Psoas muscle (tissue), 8 donors: ENCODE data around the gene SMCR8. TPM values are rescaled to one million over a fixed set of nuclear protein-coding genes. Genes with fewer than 3 reads are reported as not detected.
A peak's percentile ranks its signal among the peaks of the same experiment; 100 is the strongest.

Source experiments
- ATAC-seq, 4 donors: fragments of 200-7000 bp; cut with Tn5 transposase; one replicate each; pipeline ENCODE4 v1.9.1; 2020; ENCODE audit warnings: moderate library complexity in 3 of 4, mild to moderate bottlenecking in 2 of 4
- DNase-seq, 2 donors: peaks; one replicate each; pipeline ENCODE4 v3.0.0-alpha.2; 2020
- H3K27ac ChIP-seq: fragments of 200-600 bp; one replicate; pipeline ENCODE4 v1.8.0; 2022
- H3K27me3 ChIP-seq, 3 donors: fragments of 200-600 bp in 1 of 3; one replicate each; pipeline versions ENCODE4 v1.6.1 to v1.8.0; 2013 to 2022; ENCODE audit warnings: low read length in 2 of 3, mild to moderate bottlenecking in 2 of 3, moderate library complexity in 1 of 3; ENCODE audit not compliant: insufficient read depth in 3 of 3
- H3K36me3 ChIP-seq, 2 donors: fragments of 200-600 bp in 1 of 2; one replicate each; pipeline versions ENCODE4 v1.6.1 to v1.8.0; 2013 to 2022; ENCODE audit warnings: low read depth in 1 of 2, mild to moderate bottlenecking in 1 of 2, moderate library complexity in 1 of 2; ENCODE audit not compliant: insufficient read depth in 1 of 2
- H3K4me1 ChIP-seq: fragments of 200-600 bp; one replicate; pipeline ENCODE4 v1.8.0; 2022
- H3K4me3 ChIP-seq: fragments of 200-600 bp; one replicate; pipeline ENCODE4 v1.8.0; 2022; ENCODE audit warnings: mild to moderate bottlenecking
- H3K9me3 ChIP-seq: fragments of 200-600 bp; one replicate; pipeline ENCODE4 v1.8.0; 2022
- CTCF ChIP-seq: fragments of 200-600 bp; IDR thresholded peaks from one replicate; pipeline ENCODE4 v1.8.0; 2022; ENCODE audit warnings: antibody characterized with exemption
- WGBS, 3 donors: extraction: QIAGEN DNeasy Blood & Tissue Kit; methylation state at CpG; one replicate each; pipeline versions ENCODE4 v1.1.6 to v1.1.7; 2013; 5-methylcytosine and 5-hydroxymethylcytosine counted together
- intact Hi-C, 2 donors: fragments of 100-400 bp; cut with DNase I; formaldehyde crosslinking; loops; one replicate each; pipeline versions ENCODE4 v1.11.0 to v1.14.2; 2022
- long read RNA-seq, 2 donors: library from polyadenylated mRNA; unstranded; transcript quantifications; one replicate each; pipeline ENCODE4 v2.0.0, GENCODE V29; 2021
- polyA plus RNA-seq, 3 donors: library from polyadenylated mRNA; stranded (reverse); fragments of 200-250 nt; gene quantifications; one replicate each; pipeline ENCODE4 v1.2.3, GENCODE V29; 2013
- total RNA-seq, 4 donors: library from RNA; stranded (reverse); fragmentation: NEBNext Ultra II Directional in 2 of 4; extraction: Animal tissue kit (Norgen Biotek cat#: 25700) in 2 of 4; gene quantifications; one replicate each; pipeline versions ENCODE4 v1.2.1 to v1.2.4, GENCODE V29; 2021 to 2023
- donor health status: healthy with polysubstance abuse.
- donor health status: DM: no; HTN: no; CAD: no; lungs with moderate emphysema.
- donor health status: Bipolar disorder and iron deficiency.
- donor health status: healthy.
- donor health status: DM: yes; HTN: yes; CAD: no.
- donor health status: DM: no; HTN: no; CAD: no.
- donor health status: DM: no; HTN: no; CAD: no.
- donor health status: DM: yes; HTN: yes; CAD: no.

SMCR8 gene
- total RNA-seq (10 to 100 TPM in 3 of 4 donors, 1 to 10 TPM in 1; 8.0 to 14.4 (median 12.2) TPM), polyA plus RNA-seq (10 to 100 TPM in 1 of 3 donors, 1 to 10 TPM in 2; 3.9 to 23.4 (median 6.8) TPM)
- long read RNA-seq, donor 1 = 0 reads
- long read RNA-seq, donor 2, full-length matches to known transcripts = 1 of 7 reads
- long read RNA-seq, donor 2, partial matches to known transcripts = 1 of 7 reads
- long read RNA-seq, donor 2, other reads (novel, unspliced or antisense) = 5 of 7 reads

GRCh38 chr17:18314731-18315561, at the start of gene SMCR8, which contains the start of gene TOP3A:
SMCR8 (plus strand) TSS chr17:18315293; CDS start chr17:18315790, 497 bp downstream.
TOP3A (minus strand) TSS chr17:18314994; CDS start chr17:18314778, 216 bp downstream.
- ATAC-seq = peak; percentile 96 to 97 (median 97)
- no peaks in the 10 kb centered on the region for H3K9me3 ChIP-seq
- TF ChIP-seq CTCF = no peak
- peak within 1 kb of the TSS; percentile 99 for H3K4me3 ChIP-seq
- peaks cover 58% of the 10 kb centered on the region for H3K4me1 ChIP-seq
- peaks cover 0 to 67% of the 10 kb centered on the region in 2 donors for H3K36me3 ChIP-seq
- 0% methylated on average over 72 to 78 of the region's 78 CpGs for WGBS, 3 donors
- peak within 1 kb of the TSS; percentile 95 for H3K27ac ChIP-seq
- H3K27me3 ChIP-seq = no peaks in the 10 kb centered on the region
- DNase-seq = peak; percentile 99
- intact Hi-C loops = loop anchor here in 1 of 2 donors (5.0 kb wide), 2 partner anchors 58 to 88 kb away; partner anchors contain the start of genes FLII and LLGL1

DNA sequence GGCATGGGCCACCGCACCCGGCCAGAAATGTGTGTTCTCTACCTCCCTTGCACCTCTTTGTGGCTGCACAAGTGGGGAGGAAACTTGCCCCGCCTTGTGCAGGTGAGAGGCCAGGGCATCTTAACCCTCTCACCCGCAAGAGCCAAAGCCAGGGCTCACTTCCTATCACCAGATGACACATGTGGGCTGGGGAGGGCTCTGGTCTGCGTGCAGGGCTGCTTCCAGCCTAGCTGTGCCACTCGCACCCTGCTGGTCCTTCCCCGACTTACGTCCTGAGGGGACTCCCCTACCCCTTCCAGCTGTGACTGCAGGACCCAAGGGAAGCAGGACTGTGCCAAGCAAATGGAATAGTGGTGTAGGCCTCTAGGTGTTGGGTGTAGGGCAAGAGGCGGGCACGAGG, 47.7 kb upstream of the SMCR8 start:
- TF ChIP-seq CTCF = no peak

DNA sequence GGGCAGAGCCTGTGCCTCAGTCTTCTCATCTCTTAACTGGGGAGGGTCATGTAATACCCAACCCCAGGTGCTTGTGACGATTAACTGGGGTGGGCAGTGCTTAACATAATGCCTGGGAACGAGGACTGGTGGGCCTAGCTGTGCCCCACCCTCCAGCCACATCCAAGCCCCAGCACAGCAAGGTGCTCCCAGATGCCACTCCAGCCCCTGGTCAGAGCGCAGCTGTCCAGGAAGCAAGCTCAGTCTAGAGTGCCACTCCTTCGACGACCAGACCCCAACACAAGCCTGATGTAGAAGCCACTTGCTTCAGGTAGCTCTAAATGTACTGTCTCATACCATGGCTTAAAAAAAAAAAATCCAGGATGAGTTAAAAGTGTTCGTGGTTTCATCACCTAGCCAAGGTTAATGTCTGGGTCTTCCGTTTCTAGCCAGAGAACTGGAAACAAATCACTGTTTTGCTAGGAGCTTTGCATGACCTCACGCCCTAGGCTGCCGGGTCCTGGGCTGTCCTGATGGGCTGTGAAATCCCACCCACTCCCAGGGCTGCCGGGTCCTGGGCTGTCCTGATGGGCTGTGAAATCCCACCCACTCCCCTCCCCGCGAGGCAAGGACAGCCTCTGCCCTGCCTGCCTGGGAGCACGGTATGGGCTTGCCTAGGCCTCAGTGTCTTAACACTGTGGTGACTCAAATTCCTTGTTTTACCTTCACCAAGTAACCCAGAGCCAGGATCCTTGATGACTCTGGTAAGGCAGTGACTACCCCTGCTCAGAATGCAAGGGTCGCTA, 47.0 kb upstream of the SMCR8 start:
- ATAC-seq (peak; percentile 34 to 63 (median 48)), DNase-seq (no peak)
- Histone ChIP-seq H3K4me1 (peaks cover 19% of the 10 kb centered on the region), H3K4me3 (no peak overlapping the region), H3K9me3 (no peaks in the 10 kb centered on the region), H3K36me3 (peaks cover 6 to 38% of the 10 kb centered on the region in 2 donors), H3K27me3 (no peaks in the 10 kb centered on the region), H3K27ac (peak overlapping the region; percentile 36)
- intact Hi-C loops = loop anchor here in 1 of 2 donors (5.0 kb wide), 1 partner anchor 1211 kb away; no protein-coding TSS in a partner anchor
- 44 to 50% (median 50%) methylated on average over 14 of the region's 14 CpGs for WGBS, 3 donors
- no peak for TF ChIP-seq CTCF

More for the DNA sequence above, 47.7 kb upstream of the SMCR8 start:
- H3K36me3 ChIP-seq = peaks cover 6 to 42% of the 10 kb centered on the region in 2 donors
- H3K9me3 ChIP-seq = no peaks in the 10 kb centered on the region
- DNase-seq (no peak), ATAC-seq (no peak)
- H3K27ac ChIP-seq = no peak overlapping the region
- no peaks in the 10 kb centered on the region for H3K27me3 ChIP-seq
- H3K4me3 ChIP-seq = no peak overlapping the region
- H3K4me1 ChIP-seq = peaks cover 26% of the 10 kb centered on the region
- 71 to 83% (median 72%) methylated on average over 10 of the region's 10 CpGs for WGBS, 3 donors
- intact Hi-C loops = loop anchor here in 1 of 2 donors (5.0 kb wide), 1 partner anchor 1210 kb away; no protein-coding TSS in a partner anchor

DNA sequence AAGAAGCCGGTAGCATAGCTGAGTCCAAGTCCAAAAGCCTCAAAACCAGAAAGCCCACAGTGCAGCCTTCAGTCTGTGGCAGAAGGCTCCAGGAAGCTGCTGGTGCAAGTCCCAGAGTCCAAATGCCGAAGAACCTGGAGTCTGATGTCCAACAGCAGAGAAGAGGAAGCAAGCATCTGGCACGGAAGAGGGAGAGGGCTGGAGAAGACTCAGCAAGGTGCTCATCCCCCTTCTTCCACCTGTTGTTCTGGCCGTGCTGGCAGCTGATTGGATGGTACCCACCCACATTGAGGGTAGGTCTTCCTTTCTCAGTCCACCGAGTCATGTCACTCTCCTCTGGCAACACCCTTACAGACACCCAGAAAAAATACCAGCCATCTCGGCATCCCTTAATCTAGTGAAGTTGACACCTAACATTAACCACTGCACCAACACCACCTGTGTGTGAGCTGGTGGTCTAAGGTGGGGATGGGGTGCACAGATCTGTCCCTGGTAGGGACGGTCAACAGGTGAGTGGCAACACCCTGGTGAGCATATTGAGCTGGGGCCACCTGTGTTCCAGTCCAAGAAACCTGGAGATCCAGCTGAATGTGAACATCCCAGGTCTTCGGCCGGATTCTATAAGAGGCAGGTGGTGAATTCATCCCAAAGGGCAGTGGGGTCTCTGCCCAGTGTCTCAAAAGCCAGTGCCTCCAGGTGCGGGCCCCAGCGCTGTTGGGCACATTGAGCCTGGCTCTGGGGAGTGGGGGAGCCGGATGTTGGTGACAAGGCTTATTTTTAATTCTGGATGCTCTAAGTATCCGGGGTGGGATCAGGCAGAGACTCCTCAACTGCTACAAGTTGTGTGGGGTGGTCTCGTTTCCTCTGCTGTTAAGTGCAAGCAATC, 44.8 kb upstream of the SMCR8 start:
- ATAC-seq = peak in 1 of 4 donors; percentile 5
- intact Hi-C loops = no loop called here
- Histone ChIP-seq H3K4me1 (peaks cover 6% of the 10 kb centered on the region), H3K27ac (no peak overlapping the region), H3K27me3 (no peaks in the 10 kb centered on the region), H3K9me3 (no peaks in the 10 kb centered on the region), H3K4me3 (no peak overlapping the region), H3K36me3 (peaks cover under 1 to 33% of the 10 kb centered on the region in 2 donors)
- 65 to 83% (median 70%) methylated on average over 14 of the region's 14 CpGs for WGBS, 3 donors
- DNase-seq = no peak
- no peak for TF ChIP-seq CTCF
